ENCODE results near the gene PTGIS.

The PTGIS gene

DNA sequence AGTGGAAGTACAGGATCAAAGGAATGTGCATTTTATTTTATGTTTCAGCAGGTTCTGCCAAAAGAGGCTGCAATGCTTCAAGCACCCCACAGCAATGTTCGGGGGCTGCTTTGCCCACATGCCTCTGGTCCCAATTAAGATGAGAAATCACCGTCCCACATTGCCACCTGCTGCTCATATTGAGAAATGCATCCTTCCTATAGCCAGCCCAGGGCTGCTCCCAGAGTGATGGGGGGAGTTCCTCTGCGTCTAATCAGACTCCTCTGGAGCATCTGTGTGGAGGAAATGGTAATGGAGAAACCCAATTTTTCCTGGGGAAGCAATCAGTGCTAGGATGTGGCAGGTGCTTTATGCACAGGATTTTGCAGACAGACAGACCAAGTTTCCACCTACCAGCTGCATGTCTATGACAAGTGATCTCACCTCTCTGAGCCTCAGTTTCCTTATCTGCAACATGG is 33.7 kb downstream of the PTGIS start:
- TF ChIP-seq, protein P1, sequence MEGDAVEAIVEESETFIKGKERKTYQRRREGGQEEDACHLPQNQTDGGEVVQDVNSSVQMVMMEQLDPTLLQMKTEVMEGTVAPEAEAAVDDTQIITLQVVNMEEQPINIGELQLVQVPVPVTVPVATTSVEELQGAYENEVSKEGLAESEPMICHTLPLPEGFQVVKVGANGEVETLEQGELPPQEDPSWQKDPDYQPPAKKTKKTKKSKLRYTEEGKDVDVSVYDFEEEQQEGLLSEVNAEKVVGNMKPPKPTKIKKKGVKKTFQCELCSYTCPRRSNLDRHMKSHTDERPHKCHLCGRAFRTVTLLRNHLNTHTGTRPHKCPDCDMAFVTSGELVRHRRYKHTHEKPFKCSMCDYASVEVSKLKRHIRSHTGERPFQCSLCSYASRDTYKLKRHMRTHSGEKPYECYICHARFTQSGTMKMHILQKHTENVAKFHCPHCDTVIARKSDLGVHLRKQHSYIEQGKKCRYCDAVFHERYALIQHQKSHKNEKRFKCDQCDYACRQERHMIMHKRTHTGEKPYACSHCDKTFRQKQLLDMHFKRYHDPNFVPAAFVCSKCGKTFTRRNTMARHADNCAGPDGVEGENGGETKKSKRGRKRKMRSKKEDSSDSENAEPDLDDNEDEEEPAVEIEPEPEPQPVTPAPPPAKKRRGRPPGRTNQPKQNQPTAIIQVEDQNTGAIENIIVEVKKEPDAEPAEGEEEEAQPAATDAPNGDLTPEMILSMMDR (IDR thresholded peaks at IDR 0.05; ENCODE audit: control insufficient read depth, extremely low read depth, insufficient read depth) = peak; percentile 76
- H3K4me3 ChIP-seq (ENCODE audit: low read depth, low read length) = no peak overlapping the region
- no peak for DNase-seq (ENCODE audit: low read depth)

DNA sequence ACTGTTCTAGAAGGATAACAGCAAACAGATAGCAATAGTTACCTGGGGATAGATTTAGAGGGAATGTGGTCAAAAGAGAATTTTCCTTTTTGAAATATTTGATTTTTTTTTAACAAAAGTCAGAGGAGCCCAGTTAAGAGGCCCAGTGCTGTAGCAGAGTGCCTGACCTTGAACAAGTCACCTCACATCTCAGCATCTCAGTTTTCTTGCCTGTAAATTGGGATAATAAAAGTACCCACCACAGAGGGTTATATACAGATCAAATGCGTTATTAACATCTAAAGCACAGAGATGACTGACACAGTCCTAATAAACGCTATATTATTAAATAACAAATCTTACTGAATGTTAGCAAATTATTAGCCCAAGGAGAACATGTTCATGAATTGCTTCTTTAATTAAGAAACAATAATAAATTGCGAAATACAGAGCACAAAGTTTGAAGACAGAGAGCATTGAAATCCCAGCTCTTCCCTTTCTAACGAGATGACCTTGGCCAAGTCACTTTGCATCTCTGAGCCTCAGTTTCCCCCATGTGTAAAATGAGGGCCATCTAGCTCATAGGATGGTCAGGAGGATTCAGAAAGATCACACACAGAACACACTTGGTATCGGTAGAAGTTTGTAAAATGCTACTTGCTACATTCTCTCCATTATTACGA is 35.5 kb downstream of the PTGIS start:
- no peak for DNase-seq (ENCODE audit: low read depth)
- H3K4me3 ChIP-seq (ENCODE audit: low read depth, low read length) = no peak overlapping the region
- TF ChIP-seq, protein P1 (IDR thresholded peaks at IDR 0.05; ENCODE audit: control insufficient read depth, extremely low read depth, insufficient read depth) = no peak

DNA sequence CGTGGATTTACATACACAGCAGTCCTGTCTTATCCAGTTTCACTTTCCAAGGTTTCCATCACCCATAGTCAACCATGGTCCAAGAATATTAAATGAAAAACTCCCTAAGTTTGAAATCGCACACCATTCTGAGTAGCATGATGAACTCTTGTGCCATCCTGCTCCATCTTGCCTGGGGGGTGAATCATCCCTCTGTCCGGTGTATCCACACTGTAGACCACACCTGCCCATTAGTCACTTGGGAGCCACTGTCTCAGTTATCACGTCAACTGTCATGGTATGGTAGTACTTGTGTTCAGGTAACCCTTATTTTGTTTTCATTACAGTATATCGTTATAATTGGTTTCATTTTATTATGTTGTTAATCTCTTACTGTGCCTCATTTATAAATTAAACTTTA is 38.5 kb downstream of the PTGIS start:
- TF ChIP-seq, protein P1 (IDR thresholded peaks at IDR 0.05; ENCODE audit: control insufficient read depth, extremely low read depth, insufficient read depth) = no peak
- DNase-seq (ENCODE audit: low read depth) = no peak
- H3K4me3 ChIP-seq (ENCODE audit: low read depth, low read length) = no peak overlapping the region

GRCh38 chr20:49526568-49526967 is 41.4 kb downstream of the PTGIS start:
- TF ChIP-seq, protein P1 (IDR thresholded peaks at IDR 0.05; ENCODE audit: control insufficient read depth, extremely low read depth, insufficient read depth) = no peak
- H3K4me3 ChIP-seq (ENCODE audit: low read depth, low read length) = no peak overlapping the region
- DNase-seq (ENCODE audit: low read depth) = no peak

DNA sequence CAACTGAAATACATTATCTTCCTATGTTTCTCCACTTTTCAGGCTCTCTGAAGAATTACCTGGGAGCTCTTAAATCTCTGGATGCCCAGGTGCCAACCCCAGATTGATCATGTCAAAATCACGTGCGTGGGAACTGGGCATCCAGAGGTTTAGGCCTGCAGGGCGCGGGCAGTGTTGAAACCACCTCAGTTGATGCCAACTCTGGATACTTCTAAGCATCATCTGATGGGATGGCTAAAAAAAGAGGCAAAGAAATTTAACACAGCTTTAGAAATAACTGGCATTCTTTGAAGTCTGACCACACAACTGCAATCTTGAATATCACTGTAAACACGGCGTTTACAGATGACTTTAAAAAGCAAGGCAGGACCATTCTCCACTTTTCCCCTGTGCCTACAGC is 41.9 kb downstream of the PTGIS start:
- TF ChIP-seq, protein P1 (IDR thresholded peaks at IDR 0.05; ENCODE audit: control insufficient read depth, extremely low read depth, insufficient read depth) = no peak
- no peak overlapping the region for H3K4me3 ChIP-seq (ENCODE audit: low read depth, low read length)
- no peak for DNase-seq (ENCODE audit: low read depth)

- TF ChIP-seq, protein P1 (IDR thresholded peaks at IDR 0.05; ENCODE audit: control insufficient read depth, extremely low read depth, insufficient read depth) = no peak
- H3K4me3 ChIP-seq (ENCODE audit: low read depth, low read length) = no peak overlapping the region
- no peak for DNase-seq (ENCODE audit: low read depth)
These were observed 44.1 kb downstream of the PTGIS start for GRCh38 chr20:49523767-49524360.

DNA sequence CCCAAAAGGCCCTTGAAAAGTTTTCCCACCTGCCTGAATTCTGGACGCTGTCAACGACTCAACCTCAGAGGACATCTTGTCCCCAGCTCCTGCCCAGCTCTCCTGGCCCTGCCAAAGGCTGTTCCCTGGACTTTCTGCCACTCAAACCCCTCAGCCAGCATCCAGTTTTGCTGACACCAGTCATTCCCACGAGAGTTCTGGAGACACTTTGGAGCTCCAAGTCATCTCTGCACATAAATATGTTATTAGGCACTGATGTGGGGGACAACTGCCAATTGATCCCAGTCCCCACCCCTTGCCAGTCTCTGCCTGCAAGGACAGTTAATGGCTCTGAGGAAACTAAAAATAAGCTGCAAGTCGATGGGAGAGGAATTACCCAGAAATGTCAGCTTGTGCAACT is 46.6 kb downstream of the PTGIS start:
- TF ChIP-seq, protein P1 (IDR thresholded peaks at IDR 0.05; ENCODE audit: control insufficient read depth, extremely low read depth, insufficient read depth) = no peak
- H3K4me3 ChIP-seq (ENCODE audit: low read depth, low read length) = no peak overlapping the region
- no peak for DNase-seq (ENCODE audit: low read depth)
